SJCRH30 (cell line): ENCODE data around the gene MAP2K4. TPM values are rescaled to one million over a fixed set of nuclear protein-coding genes. Genes with fewer than 3 reads are reported as not detected.
A peak's percentile ranks its signal among the peaks of the same experiment; 100 is the strongest.

Source experiments
- DNase-seq, 2 experiments: peaks; one replicate each; pipeline ENCODE4 v3.0.0-alpha.2; 2015 to 2020
- H3K27ac ChIP-seq: fragments of 250-450 bp; sonication (Bioruptor Pico); 2 replicates; pipeline ENCODE4 v1.5.1; 2020; ENCODE audit warnings: mild to moderate bottlenecking, moderate library complexity
- H3K27me3 ChIP-seq: fragments of 250-450 bp; sonication (Bioruptor Pico); 2 replicates; pipeline ENCODE4 v1.5.1; 2020; ENCODE audit warnings: mild to moderate bottlenecking, moderate library complexity
- H3K36me3 ChIP-seq: fragments of 250-450 bp; sonication (Bioruptor Pico); 2 replicates; pipeline ENCODE4 v1.5.1; 2020; ENCODE audit warnings: mild to moderate bottlenecking, moderate library complexity
- H3K4me1 ChIP-seq: fragments of 250-450 bp; sonication (Bioruptor Pico); 2 replicates; pipeline ENCODE4 v1.5.1; 2020; ENCODE audit warnings: mild to moderate bottlenecking, moderate library complexity
- H3K4me3 ChIP-seq: fragments of 250-450 bp; sonication (Bioruptor Pico); 2 replicates; pipeline ENCODE4 v1.5.1; 2020; ENCODE audit warnings: mild to moderate bottlenecking, moderate library complexity
- H3K9me3 ChIP-seq: fragments of 250-450 bp; sonication (Bioruptor Pico); replicated peaks from 2 replicates; pipeline ENCODE4 v1.5.1; 2020; ENCODE audit warnings: mild to moderate bottlenecking, moderate library complexity
- total RNA-seq: library from RNA; depleted of rRNA; stranded (reverse); fragments of >200 nt; shearing (Covaris generic); gene quantifications from 2 replicates; pipeline ENCODE4 v1.2.3, GENCODE V29; 2014

The MAP2K4 gene
- total RNA-seq, 1 experiment from 2014 or later = 27.3 TPM

DNA sequence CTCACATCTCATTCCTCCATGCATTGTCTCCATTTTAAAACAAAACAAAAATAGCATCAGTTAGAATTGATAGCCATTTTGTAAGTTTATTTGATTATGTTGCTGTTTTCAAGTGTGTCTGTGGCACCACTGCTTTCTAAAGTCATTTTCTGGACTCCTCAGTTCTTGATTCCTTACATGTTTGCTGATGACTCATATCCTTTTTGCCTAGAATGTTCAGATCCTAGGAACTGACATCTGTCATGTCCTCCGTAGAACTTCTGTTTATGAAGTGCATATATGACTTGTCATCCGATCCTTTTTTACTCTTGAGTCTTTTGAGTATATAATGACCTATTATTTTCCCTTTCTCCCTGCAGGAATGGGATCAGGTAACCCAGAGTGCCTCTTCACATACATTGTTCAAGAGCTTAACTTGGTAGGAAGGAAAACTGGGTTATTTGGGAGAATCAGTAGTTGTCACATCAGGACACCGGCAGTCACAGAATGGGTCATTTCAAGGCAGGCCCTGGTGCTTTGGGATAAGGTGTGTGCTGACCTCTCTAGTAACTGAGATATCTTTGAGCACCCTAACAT, 69.2 kb downstream of the MAP2K4 start:
- H3K36me3 ChIP-seq = no peaks in the 10 kb centered on the region
- peaks cover 10% of the 10 kb centered on the region for H3K4me1 ChIP-seq
- H3K4me3 ChIP-seq = no peak overlapping the region
- no peak overlapping the region for H3K27ac ChIP-seq
- no peaks in the 10 kb centered on the region for H3K27me3 ChIP-seq
- no peaks in the 10 kb centered on the region for H3K9me3 ChIP-seq
- DNase-seq = peak in 1 of 2 experiments; percentile 31

DNA sequence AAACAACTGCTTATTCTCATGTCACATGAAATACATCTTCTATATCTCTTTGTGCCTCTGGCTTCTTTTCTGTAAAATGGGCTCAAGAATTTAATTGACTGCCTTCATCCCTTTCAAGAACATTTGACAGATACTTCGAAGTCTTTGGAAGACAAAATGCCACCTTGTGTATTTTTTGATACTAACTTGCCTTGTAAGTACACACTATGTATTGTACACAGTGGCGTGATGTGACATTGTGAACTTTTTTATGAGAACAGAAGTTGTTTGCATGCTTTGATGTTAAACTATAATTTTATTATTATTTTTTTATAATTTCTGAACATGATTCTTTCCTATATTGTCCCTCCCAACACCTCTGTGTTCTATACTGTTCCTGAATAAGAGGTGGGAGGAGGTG, 73.7 kb downstream of the MAP2K4 start:
- no peaks in the 10 kb centered on the region for H3K36me3 ChIP-seq
- DNase-seq = no peak
- H3K4me3 ChIP-seq = no peak overlapping the region
- no peaks in the 10 kb centered on the region for H3K9me3 ChIP-seq
- H3K27ac ChIP-seq = no peak overlapping the region
- peaks cover 10% of the 10 kb centered on the region for H3K4me1 ChIP-seq
- H3K27me3 ChIP-seq = no peaks in the 10 kb centered on the region

DNA sequence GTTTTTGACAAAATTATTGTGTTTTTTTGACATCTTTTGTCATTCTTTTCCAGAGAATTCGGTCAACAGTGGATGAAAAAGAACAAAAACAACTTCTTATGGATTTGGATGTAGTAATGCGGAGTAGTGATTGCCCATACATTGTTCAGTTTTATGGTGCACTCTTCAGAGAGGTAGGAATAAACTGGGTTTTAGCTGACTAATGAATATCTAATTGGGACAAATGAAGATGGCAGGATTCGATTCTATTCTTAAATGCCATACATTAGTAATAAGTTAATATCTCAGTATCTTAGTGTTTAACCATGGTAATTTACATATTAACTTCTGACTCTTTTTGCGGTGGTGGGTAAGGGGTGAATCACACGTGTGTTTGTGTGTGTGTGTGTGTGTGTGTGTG, 74.8 kb downstream of the MAP2K4 start:
- no peaks in the 10 kb centered on the region for H3K9me3 ChIP-seq
- no peaks in the 10 kb centered on the region for H3K36me3 ChIP-seq
- H3K4me3 ChIP-seq = no peak overlapping the region
- H3K27ac ChIP-seq = no peak overlapping the region
- no peaks in the 10 kb centered on the region for H3K4me1 ChIP-seq
- DNase-seq = no peak
- no peaks in the 10 kb centered on the region for H3K27me3 ChIP-seq

DNA sequence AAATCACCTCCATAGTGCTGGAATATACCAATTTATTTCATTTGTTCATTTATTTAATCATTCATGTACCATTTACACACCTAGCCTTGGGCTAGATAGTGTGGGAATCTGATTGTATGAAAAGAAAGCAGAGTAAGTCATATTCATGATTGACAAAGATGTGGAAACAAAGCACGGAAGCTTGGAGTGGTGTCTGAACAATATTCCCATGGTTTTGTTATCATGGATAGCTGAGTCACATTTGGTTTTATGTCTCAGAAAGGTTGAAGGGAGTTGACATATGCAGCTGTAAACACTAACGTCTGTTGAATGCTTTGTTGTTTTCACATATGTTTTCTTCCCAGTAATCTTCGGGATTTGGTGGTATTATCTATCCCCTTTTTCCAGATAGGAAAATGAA, 76.6 kb downstream of the MAP2K4 start:
- Histone ChIP-seq H3K9me3 (no peaks in the 10 kb centered on the region), H3K27ac (no peak overlapping the region), H3K27me3 (no peaks in the 10 kb centered on the region), H3K36me3 (no peaks in the 10 kb centered on the region), H3K4me3 (no peak overlapping the region), H3K4me1 (no peaks in the 10 kb centered on the region)
- DNase-seq = no peak

DNA sequence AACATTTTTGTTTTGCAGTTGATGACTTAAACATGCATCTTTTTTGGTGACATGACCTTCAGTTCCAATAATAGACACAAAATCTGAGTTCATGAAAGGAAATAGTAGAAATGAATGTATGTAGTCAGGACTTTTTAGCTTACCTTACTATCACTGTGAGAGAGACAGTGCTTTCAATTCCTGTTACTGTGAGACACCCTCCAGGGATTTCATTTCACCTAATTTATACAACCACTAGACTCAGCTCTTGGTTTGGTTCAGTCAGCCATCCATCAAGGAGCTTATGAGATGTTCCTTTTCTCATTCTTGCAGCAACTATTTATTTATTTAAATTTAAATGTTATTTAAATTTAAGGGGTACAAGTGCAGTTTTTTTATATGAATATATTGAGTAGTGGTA, 77.9 kb downstream of the MAP2K4 start:
- no peaks in the 10 kb centered on the region for H3K27me3 ChIP-seq
- H3K9me3 ChIP-seq = no peaks in the 10 kb centered on the region
- H3K36me3 ChIP-seq = no peaks in the 10 kb centered on the region
- H3K4me1 ChIP-seq = no peaks in the 10 kb centered on the region
- DNase-seq = no peak
- H3K27ac ChIP-seq = no peak overlapping the region
- no peak overlapping the region for H3K4me3 ChIP-seq

DNA sequence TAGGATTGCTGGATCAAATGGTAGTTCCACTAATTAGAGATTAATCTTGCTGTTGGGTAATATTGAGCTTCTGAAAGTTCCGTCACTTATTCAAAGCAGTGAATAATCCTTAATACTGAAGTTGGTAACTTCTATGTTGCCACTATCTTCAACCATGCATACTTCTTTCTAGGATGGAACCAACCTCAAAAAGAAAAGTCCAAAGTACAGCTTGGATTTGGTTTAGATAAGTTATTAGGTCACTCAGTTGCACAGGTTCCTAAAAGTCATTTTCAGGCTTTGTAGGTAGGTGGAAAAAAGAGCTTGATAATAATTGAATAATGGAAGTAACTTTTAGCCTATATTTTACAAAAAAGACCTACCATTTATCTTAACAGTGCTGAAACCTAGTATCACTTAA, 78.7 kb downstream of the MAP2K4 start:
- H3K27me3 ChIP-seq = no peaks in the 10 kb centered on the region
- no peak overlapping the region for H3K4me3 ChIP-seq
- no peak for DNase-seq
- no peaks in the 10 kb centered on the region for H3K4me1 ChIP-seq
- H3K27ac ChIP-seq = no peak overlapping the region
- no peaks in the 10 kb centered on the region for H3K9me3 ChIP-seq
- no peaks in the 10 kb centered on the region for H3K36me3 ChIP-seq

DNA sequence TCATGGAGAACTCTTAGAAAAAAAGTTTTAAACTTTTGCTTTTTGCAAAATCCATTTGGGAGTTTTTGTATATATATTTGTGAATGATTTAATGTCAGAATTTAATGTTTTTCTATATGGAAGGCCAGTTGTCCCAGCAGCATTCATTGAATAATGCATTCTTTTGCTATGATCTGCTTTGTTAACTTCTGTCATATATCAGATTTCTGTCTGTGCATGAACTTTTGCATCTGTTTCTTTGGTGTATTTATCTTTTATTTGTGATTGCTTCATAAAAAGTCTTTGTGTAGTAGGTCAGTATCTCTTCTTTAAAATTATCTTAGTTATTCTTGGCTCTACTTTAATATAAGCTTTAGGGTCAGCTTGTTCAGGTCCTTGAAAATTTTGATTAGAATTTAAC, 84.2 kb downstream of the MAP2K4 start:
- H3K4me3 ChIP-seq = no peak overlapping the region
- H3K4me1 ChIP-seq = peaks cover 5% of the 10 kb centered on the region; the same call in 1 of the 2 replicates
- peak in 1 of 2 experiments; percentile 23 for DNase-seq
- no peaks in the 10 kb centered on the region for H3K27me3 ChIP-seq
- no peaks in the 10 kb centered on the region for H3K9me3 ChIP-seq
- no peak overlapping the region for H3K27ac ChIP-seq
- no peaks in the 10 kb centered on the region for H3K36me3 ChIP-seq

DNA sequence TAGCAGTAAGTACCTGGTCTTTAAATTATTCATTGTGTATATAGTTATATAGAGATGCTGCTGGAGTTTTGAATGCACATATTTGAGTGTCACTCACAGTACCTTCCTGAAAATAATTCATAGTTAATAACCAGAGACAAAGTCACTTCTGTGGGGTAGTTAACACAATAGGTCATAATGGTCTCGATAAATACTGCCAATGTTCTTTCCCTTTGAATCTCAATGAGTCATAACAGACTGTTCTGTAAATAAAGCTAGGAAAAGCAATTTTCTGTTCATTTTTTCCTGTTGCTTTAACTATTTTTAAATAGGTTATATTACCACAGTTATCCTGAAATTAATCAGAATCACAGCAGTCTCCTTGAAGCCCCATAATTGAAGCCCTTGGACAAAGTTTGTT, 87.2 kb downstream of the MAP2K4 start:
- Histone ChIP-seq H3K27ac (no peak overlapping the region), H3K9me3 (no peaks in the 10 kb centered on the region), H3K27me3 (no peaks in the 10 kb centered on the region), H3K4me1 (peaks cover 5% of the 10 kb centered on the region; the same call in 1 of the 2 replicates), H3K36me3 (peaks cover 5% of the 10 kb centered on the region; the same call in 1 of the 2 replicates), H3K4me3 (no peak overlapping the region)
- DNase-seq = no peak

DNA sequence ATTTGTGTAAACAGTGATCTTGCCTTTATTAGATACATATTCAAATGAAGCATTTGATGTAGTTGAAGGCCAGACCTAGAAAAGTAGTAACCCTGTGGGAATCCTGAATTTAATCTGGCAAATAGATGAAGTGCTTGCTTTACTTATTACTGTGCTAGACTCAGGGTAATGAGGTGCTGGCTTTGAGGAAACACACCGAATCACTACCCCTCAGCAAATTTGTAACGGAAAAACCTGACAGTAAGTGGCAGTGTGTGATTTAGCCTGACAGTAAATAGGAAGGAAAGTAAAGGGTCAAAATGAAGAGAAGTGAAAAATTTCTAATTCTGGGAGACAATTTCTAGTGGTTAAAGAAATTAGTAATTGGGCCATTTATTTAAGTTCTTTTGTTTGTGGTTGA, 90.2 kb downstream of the MAP2K4 start:
- Histone ChIP-seq H3K27ac (no peak overlapping the region), H3K27me3 (no peaks in the 10 kb centered on the region), H3K4me1 (no peaks in the 10 kb centered on the region), H3K4me3 (no peak overlapping the region), H3K36me3 (peaks cover 8% of the 10 kb centered on the region; the same call in 1 of the 2 replicates), H3K9me3 (no peaks in the 10 kb centered on the region)
- DNase-seq = no peak

DNA sequence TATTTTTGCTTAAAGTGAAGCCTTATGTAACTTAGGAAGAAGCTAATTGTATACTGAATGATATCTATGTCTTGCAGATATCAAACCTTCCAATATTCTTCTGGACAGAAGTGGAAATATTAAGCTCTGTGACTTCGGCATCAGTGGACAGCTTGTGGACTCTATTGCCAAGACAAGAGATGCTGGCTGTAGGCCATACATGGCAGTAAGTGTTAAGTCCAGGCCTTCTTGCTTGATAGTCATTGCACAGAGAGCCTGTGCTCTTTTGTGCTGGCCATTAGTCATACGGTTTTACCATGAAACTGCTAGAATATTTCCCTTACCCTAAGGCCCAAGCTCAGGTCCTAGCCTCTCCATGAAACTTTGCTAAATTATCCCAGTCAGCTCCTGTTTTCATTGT, 92.5 kb downstream of the MAP2K4 start:
- H3K27ac ChIP-seq = no peak overlapping the region
- DNase-seq = no peak
- no peaks in the 10 kb centered on the region for H3K9me3 ChIP-seq
- no peaks in the 10 kb centered on the region for H3K27me3 ChIP-seq
- H3K36me3 ChIP-seq = peaks cover 8% of the 10 kb centered on the region; the same call in 1 of the 2 replicates
- no peak overlapping the region for H3K4me3 ChIP-seq
- no peaks in the 10 kb centered on the region for H3K4me1 ChIP-seq

DNA sequence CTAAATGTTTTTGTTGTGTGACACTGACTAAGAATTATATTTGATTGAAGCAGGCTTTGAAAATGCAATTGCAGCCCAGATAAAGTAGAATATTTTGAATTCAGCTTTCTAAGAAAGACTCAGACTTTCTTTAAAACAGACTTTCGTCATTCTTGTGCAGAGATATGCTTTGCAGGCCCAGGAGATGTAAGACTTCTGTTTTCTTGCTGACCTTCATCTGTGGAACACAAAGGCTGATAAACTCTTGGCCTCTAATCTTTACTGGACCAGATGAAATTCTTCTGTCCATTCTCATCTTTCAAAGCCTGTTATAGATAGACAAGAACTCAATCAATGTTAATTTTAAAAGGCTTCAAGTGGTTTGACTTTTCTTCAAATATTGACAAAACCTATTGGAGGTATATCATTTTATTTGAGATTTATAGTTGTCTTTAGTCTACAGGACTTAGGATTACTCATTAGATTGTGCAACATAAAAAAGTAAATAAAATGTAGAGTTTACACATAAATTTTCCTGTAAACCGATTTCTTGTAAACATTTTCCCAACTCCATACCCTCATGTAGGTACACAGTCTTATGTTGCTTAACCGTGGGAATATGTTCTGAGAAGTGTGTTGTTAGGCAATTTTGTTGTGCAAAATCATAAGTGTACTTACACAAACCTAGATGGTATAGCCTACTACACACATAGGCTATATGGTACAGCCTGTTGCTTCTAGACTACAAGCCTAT, 94.2 kb downstream of the MAP2K4 start:
- Histone ChIP-seq H3K36me3 (peaks cover 8% of the 10 kb centered on the region; the same call in 1 of the 2 replicates), H3K27ac (no peak overlapping the region), H3K4me1 (no peaks in the 10 kb centered on the region)

DNA sequence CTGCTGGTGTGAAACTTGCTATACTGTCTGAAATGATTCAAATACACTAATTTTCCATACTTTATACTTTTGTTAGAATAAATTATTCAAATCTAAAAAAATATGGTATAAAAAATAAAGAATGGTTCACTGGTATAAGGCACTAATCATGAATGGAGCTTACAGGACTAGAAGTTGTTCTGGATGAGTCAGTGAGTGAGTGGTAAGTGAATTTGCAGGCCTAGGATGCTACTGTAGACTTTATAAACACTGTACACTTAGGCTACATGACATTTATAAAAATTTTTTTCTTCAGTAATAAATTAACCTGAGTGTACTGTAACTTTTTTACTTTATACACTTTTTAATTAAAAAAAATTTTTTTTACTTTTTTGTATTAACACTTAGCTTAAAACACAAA, 95.5 kb downstream of the MAP2K4 start:
- no peak overlapping the region for H3K4me3 ChIP-seq
- no peaks in the 10 kb centered on the region for H3K4me1 ChIP-seq
- H3K27ac ChIP-seq = no peak overlapping the region
- H3K9me3 ChIP-seq = no peaks in the 10 kb centered on the region
- H3K36me3 ChIP-seq = peaks cover 8% of the 10 kb centered on the region; the same call in 1 of the 2 replicates
- DNase-seq = no peak
- no peaks in the 10 kb centered on the region for H3K27me3 ChIP-seq

More for the DNA sequence above, 94.2 kb downstream of the MAP2K4 start:
- no peak for DNase-seq
- H3K4me3 ChIP-seq = no peak overlapping the region
- H3K27me3 ChIP-seq = no peaks in the 10 kb centered on the region
- no peaks in the 10 kb centered on the region for H3K9me3 ChIP-seq

DNA sequence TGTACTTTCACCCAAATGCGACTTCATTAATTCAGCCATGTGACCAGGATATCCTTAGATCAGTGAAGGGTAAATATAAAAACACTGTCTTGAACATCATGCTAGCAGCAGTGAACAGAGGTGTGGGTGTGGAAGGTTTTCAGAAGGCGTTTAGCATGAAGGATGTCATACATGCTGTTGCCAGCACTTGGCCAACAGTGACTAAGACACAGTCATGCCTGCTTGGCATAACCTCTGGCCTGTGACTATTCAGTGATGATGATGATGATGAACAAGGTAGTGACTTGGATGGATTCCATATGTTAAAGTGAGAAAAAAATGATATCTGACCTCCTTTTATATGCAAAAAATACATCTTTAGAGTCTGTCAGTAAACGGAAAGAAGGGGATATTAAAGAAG, 97.9 kb downstream of the MAP2K4 start:
- DNase-seq = no peak
- Histone ChIP-seq H3K36me3 (no peaks in the 10 kb centered on the region), H3K4me1 (no peaks in the 10 kb centered on the region), H3K27ac (no peak overlapping the region), H3K27me3 (no peaks in the 10 kb centered on the region), H3K4me3 (no peak overlapping the region), H3K9me3 (no peaks in the 10 kb centered on the region)

DNA sequence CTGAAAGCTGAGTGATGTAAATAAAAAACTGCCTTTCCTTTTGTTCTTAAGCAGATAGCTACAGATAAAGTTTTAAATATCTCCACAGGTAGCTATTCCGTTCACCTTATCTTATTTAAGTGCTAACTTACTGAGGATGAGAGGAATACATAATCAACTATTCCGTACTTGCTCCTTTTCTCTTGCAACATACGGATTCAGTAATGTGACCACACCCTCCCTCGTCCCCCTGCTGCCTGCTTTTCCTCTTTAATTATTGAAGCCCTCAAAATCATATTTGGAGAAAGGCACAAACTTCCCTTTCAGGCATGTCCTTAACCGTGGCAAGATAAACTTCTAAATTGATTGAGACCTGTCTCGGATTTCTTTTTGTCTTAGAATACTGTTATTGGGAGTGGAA, 101.4 kb downstream of the MAP2K4 start:
- Histone ChIP-seq H3K36me3 (no peaks in the 10 kb centered on the region), H3K4me1 (no peaks in the 10 kb centered on the region), H3K4me3 (no peak overlapping the region), H3K9me3 (no peaks in the 10 kb centered on the region; the same call in 1 of the 2 replicates), H3K27me3 (no peaks in the 10 kb centered on the region), H3K27ac (no peak overlapping the region)
- no peak for DNase-seq

DNA sequence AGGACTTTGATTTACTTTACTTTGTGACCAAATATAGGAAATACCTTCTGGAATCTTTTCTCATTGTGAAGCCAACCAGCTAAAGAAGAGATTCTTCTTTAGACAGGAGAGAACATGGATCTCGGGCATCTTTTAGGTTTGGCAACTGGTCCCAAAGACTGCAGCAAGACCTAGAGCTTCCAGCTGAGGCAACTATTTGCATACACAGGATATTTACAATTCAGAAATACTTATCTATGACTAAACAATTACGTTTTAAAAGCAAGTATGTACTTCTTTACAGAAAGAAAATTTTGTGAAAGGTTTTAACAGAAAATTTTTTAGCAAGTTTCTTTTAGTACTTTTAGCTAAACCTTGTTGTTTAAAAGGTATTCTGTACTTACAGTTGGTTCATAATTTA, 106.5 kb downstream of the MAP2K4 start:
- Histone ChIP-seq H3K4me3 (no peak overlapping the region), H3K36me3 (no peaks in the 10 kb centered on the region; the same call in 1 of the 2 replicates)

More for the DNA sequence above, 106.5 kb downstream of the MAP2K4 start:
- Histone ChIP-seq H3K27me3 (no peaks in the 10 kb centered on the region), H3K4me1 (no peaks in the 10 kb centered on the region), H3K9me3 (no peaks in the 10 kb centered on the region; the same call in 1 of the 2 replicates), H3K27ac (no peak overlapping the region)
- no peak for DNase-seq
